ENCODE data around the gene NBPF12. TPM values are rescaled to one million over a fixed set of nuclear protein-coding genes. Genes with fewer than 3 reads are reported as not detected.
"Not testable (repeated sequence)": the region's sequence is repeated elsewhere in the genome, so short reads cannot be mapped to it uniquely, and the experiment has no call there.

NBPF12 gene
- total and polyA plus RNA-seq, 2 of the 8 experiments (the other 6 are each of a cell fraction or from before 2014, with no cell fraction given), result 4.6 to 6.7 TPM

DNA sequence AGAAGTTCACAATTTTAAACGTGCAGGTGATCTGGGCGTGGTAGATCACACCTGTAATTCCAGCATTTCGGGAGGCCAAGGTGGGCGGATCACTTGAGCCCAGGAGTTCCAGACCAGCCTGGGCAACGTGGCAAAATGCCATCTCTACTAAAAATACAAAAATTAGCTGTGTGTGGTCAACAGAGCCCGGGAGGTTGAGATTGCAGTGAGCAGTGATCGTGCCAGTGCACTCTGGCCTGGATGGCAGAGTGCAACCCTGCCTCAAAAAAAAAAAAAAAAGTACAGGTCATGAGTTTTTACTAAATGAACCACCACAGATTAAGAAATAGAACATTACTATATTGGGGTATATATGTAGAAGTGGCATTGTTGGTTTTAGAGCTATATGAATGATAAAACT, 2.2 kb downstream of the NBPF12 start:
- H3K4me2 ChIP-seq (ENCODE audit: insufficient read depth in 1 of 2, low read depth in 2 of 2, low read length in 2 of 2); H3K27me3 ChIP-seq (replicated peaks in 1 of 4; ENCODE audit: control insufficient read depth in 3 of 4, extremely low read depth in 1 of 4, insufficient read depth in 3 of 4, low read length in 3 of 4); CTCF ChIA-PET (ENCODE audit: partially characterized antibody); DNase-seq (ENCODE audit: low read depth in 1 of 2, low spot score in 2 of 2); POLR2A ChIA-PET (ENCODE audit: partially characterized antibody); H3K4ac ChIP-seq (replicated peaks; ENCODE audit: insufficient read length, low read depth, low read length); H2BK20ac ChIP-seq (ENCODE audit: low read length); H3K14ac ChIP-seq (ENCODE audit: insufficient read length); H2BK120ac ChIP-seq (replicated peaks; ENCODE audit: low read depth, low read length); H3K9ac ChIP-seq (replicated peaks in 1 of 4; ENCODE audit: extremely low read depth in 1 of 4, low read depth in 3 of 4, low read length in 3 of 4); H3K36me3 ChIP-seq (ENCODE audit: control insufficient read depth in 2 of 4, insufficient read depth in 4 of 4, low read length in 3 of 4); H4K5ac ChIP-seq (ENCODE audit: insufficient read length, low read depth, low read length); H2BK5ac ChIP-seq (ENCODE audit: low read depth, low read length); H4K91ac ChIP-seq (replicated peaks; ENCODE audit: insufficient read length, low read length); H3K79me1 ChIP-seq (ENCODE audit: low read depth, low read length); H4K20me1 ChIP-seq (replicated peaks in 1 of 2; ENCODE audit: control insufficient read depth in 1 of 2, insufficient read depth in 2 of 2, low read length in 2 of 2); H2BK12ac ChIP-seq (ENCODE audit: low read depth, low read length); H3K4me3 ChIP-seq (ENCODE audit: extremely low read depth in 1 of 4, insufficient read depth in 2 of 4, low read depth in 3 of 4, low read length in 4 of 4); H3K56ac ChIP-seq (replicated peaks; ENCODE audit: insufficient read length, low read depth, low read length); H2AFZ ChIP-seq (ENCODE audit: low read length); H3K27ac ChIP-seq (ENCODE audit: low read depth, low read length); H3K79me2 ChIP-seq (ENCODE audit: control insufficient read depth in 1 of 2, insufficient read depth in 2 of 2, low read length in 2 of 2); FAIRE-seq; H3K9me3 ChIP-seq (ENCODE audit: insufficient read depth in 2 of 2, low read depth in 1 of 2, low read length in 1 of 2); H2AK5ac ChIP-seq (ENCODE audit: low read depth, low read length); H3K4me1 ChIP-seq (replicated peaks in 1 of 4; ENCODE audit: control insufficient read depth in 3 of 4, insufficient read depth in 4 of 4, low read length in 3 of 4); H3K18ac ChIP-seq (ENCODE audit: extremely low read depth, low read length); H4K8ac ChIP-seq (ENCODE audit: extremely low read depth, insufficient read depth, low read length); H3K23me2 ChIP-seq (ENCODE audit: low read depth, low read length); H2BK15ac ChIP-seq (ENCODE audit: low read length); H3K23ac ChIP-seq (ENCODE audit: insufficient read length): not testable (repeated sequence)
- 85% methylated on average over 3 of the region's 7 CpGs; no CpG with 5 or more reads in 1 of the 2 experiments for WGBS, 2 experiments (ENCODE audit: extremely low coverage in 1 of 2, insufficient coverage in 1 of 2, insufficient read length in 1 of 2, insufficient replicate concordance in 2 of 2, low coverage in 1 of 2, low lambda C conversion rate in 2 of 2, missing lambda C conversion rate in 1 of 2)

DNA sequence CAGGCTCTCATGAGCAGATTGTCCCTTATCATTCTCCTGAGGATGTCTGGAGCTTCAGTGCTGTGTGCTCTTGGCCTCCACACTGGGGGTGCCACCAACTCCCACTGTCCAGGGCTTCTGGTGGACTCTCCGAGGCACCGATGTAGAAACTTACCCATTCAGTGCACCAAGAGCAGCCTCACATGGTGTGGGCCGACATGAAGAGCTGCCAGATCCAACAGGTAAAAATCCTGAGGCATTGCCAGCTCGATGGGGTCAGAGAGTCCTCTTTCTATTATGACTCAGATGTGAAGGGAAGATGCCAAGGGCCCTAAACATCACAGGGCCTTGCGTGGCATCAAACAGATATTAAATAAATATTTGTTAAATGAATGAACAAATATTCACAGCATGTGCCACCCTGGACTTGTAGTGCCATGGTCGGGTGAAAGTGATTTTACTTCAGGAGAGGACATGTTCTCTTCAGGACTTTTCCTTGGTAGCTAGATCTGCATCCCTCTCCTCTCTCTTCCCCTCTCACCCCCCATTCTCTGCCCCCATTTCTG, 5.3 kb downstream of the NBPF12 start:
- H3K4me2 ChIP-seq (ENCODE audit: insufficient read depth in 1 of 2, low read depth in 2 of 2, low read length in 2 of 2); H3K14ac ChIP-seq (ENCODE audit: insufficient read length); CTCF ChIA-PET (ENCODE audit: partially characterized antibody); H4K8ac ChIP-seq (ENCODE audit: extremely low read depth, insufficient read depth, low read length); H3K23ac ChIP-seq (ENCODE audit: insufficient read length); H3K56ac ChIP-seq (replicated peaks; ENCODE audit: insufficient read length, low read depth, low read length); DNase-seq (ENCODE audit: low read depth in 1 of 2, low spot score in 2 of 2); H4K20me1 ChIP-seq (replicated peaks in 1 of 2; ENCODE audit: control insufficient read depth in 1 of 2, insufficient read depth in 2 of 2, low read length in 2 of 2); H3K79me1 ChIP-seq (ENCODE audit: low read depth, low read length); H3K23me2 ChIP-seq (ENCODE audit: low read depth, low read length); H3K18ac ChIP-seq (ENCODE audit: extremely low read depth, low read length); H3K4ac ChIP-seq (replicated peaks; ENCODE audit: insufficient read length, low read depth, low read length); POLR2A ChIA-PET (ENCODE audit: partially characterized antibody); FAIRE-seq; H2AFZ ChIP-seq (ENCODE audit: low read length); H4K5ac ChIP-seq (ENCODE audit: insufficient read length, low read depth, low read length); H2BK5ac ChIP-seq (ENCODE audit: low read depth, low read length); H2BK12ac ChIP-seq (ENCODE audit: low read depth, low read length); H3K79me2 ChIP-seq (ENCODE audit: control insufficient read depth in 1 of 2, insufficient read depth in 2 of 2, low read length in 2 of 2); H3K27ac ChIP-seq (ENCODE audit: low read depth, low read length); H2BK15ac ChIP-seq (ENCODE audit: low read length); H3K36me3 ChIP-seq (ENCODE audit: control insufficient read depth in 2 of 4, insufficient read depth in 4 of 4, low read length in 3 of 4); H2AK5ac ChIP-seq (ENCODE audit: low read depth, low read length); H3K9me3 ChIP-seq (ENCODE audit: insufficient read depth in 2 of 2, low read depth in 1 of 2, low read length in 1 of 2); H2BK20ac ChIP-seq (ENCODE audit: low read length); H2BK120ac ChIP-seq (replicated peaks; ENCODE audit: low read depth, low read length); H3K9ac ChIP-seq (replicated peaks in 1 of 4; ENCODE audit: extremely low read depth in 1 of 4, low read depth in 3 of 4, low read length in 3 of 4); H4K91ac ChIP-seq (replicated peaks; ENCODE audit: insufficient read length, low read length); H3K4me3 ChIP-seq (ENCODE audit: extremely low read depth in 1 of 4, insufficient read depth in 2 of 4, low read depth in 3 of 4, low read length in 4 of 4); H3K4me1 ChIP-seq (replicated peaks in 1 of 4; ENCODE audit: control insufficient read depth in 3 of 4, insufficient read depth in 4 of 4, low read length in 3 of 4); H3K27me3 ChIP-seq (replicated peaks in 1 of 4; ENCODE audit: control insufficient read depth in 3 of 4, extremely low read depth in 1 of 4, insufficient read depth in 3 of 4, low read length in 3 of 4): not testable (repeated sequence)
- WGBS, 2 experiments (ENCODE audit: extremely low coverage in 1 of 2, insufficient coverage in 1 of 2, insufficient read length in 1 of 2, insufficient replicate concordance in 2 of 2, low coverage in 1 of 2, low lambda C conversion rate in 2 of 2, missing lambda C conversion rate in 1 of 2), result 75% methylated on average over 6 of the region's 6 CpGs; no CpG with 5 or more reads in 1 of the 2 experiments
